GM21381 (cell line): ENCODE results near the gene COL23A1.

Source experiments
- ATAC-seq: cut with Tn5 transposase; IDR thresholded peaks from one replicate; pipeline ENCODE4 v1.9.1; 2021; ENCODE audit warnings: mild to moderate bottlenecking, moderate library complexity; ENCODE audit not compliant: unreplicated experiment

The COL23A1 gene

DNA sequence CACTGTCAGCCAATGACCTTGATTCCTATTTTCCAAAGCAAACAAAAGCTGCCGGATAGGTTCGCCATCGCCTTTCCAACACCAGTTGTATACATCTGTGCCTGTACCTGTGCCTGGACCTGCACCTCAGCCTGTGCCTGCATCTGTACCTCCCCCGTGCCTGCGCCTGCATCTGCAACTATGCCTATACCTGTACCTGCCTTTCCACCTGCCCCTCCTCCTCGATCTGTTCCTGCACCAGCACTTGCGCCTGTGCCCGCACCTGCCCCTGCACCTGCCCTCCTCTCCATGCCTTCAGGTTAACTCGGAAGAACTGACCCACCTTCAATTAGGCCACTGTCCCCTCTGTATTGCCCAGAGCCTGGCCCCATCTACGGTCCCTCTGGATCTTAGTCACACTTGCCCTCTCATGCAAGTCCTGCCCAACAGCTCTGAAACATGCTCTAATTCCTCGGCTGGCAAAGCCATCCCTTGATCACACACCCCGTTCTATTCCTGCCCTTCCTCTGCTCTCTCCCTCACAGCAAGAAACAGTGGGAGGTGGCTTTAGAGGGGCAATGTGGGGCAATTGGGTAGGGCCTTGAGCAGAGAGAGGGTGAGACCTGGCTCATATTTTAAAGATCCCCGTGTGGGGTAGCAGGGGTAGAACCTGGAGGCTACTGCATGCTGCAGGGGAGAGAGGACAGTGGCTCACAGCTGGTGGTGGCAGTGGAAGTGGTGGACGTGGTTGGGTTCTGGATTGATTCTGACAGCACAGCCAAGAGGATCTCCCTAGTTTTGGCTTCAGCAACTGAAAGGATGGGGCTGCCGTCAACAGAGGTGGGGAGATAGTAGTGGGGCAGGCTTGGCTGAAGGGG lies 298.0 kb downstream of the COL23A1 start:
- ATAC-seq: no peak

DNA sequence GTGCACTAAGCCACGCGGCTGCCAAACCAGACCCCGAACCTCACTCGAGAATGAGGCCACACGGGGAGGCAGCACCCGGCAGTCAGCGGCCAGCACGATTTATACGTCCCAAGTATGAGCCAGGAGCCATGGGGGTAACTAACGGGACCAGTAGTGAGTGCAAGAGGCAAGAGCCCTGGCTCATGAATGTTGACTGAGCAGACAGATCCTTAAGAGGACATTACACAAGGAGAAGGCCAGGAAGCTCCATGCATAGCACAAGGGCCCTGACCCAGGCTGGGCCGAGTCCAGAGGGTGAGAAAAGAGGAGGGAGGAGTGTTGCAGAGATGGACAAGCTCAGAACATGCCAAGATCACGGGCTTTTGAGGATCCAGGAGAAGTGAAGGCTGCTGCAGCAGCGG lies 299.0 kb downstream of the COL23A1 start:
- ATAC-seq: no peak

DNA sequence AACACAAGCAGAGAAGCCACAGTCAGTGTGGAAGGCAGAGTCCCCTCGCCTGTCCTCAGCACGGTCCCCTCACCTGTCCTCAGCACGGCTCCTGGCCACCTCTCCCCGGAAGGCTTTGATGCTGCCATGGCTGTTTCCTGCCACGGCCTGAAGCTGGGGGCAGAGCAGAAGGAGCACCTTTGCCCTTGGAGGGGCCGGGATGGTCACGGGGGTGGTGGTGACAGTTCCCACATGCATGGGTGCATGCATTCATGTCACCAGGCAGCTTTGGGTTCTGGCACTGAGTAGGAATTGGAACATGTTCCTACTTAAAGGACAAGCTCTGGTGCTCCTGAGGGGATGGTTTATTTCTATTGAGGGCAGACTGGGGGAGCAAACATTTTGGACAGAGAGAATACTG lies 299.8 kb downstream of the COL23A1 start:
- ATAC-seq: no peak

DNA sequence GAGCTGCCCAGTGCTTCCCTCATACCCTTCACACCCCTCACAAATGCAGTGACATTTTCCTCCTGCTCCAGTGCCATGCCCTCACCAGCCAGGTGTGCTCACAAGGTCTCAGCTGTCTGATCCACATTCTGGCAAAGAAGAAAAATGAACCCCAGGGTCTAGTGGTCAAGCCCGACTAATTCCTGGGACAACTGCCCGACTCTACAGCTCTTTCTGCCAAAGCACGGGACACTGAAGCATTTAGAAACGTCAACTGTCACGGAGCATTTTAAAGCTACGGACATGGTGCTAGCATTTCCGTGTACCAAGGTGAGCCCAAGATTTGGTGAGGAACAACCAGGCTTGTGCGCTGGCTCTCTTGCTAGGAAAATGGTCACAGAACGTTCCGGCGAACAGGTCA lies 300.8 kb downstream of the COL23A1 start:
- ATAC-seq: no peak

DNA sequence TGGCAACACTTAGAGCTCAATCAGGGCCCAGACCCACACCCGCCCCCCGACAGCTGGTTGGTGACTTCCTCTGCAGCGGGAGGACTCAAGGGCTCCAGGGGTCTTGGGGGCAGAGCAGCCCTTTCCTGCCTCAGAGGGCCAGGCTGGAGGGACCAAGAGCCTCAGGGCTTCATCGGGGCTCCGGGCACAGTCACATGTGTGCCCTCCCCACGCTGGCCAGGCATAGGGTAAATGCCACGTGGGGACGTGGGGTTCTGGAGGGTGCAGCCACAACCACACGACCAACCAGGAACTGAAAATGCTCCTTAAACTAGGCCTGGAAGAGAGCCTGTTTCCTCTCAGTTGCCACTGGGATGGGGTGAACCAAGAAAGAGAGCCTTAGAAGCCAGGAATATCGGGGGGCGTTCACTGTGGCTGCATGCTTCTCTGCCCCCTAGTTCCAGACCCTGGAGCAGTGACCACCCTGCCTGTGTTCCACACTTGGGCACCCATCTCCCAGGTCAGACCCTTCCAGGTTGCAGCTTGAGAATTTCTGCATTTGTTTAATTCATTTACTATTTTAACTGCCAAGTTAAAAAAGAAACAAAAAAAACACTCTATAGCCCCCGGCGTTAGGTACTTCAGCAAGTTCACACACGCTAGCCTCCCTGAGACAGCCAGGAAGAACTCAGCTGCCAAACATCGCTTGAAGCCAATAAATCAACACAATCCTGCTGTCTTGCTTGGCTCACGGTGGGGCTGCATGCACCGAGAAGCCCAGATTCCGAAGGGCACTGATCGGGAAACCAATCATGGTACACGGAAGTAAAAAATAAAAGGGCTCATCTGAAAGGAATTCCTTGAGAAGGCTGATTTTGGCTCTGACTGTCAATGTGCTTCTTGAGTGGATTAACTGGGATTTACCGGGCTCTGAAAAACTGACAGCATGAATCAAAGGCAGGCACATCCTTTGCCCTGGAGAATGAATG lies 301.5 kb downstream of the COL23A1 start:
- ATAC-seq: no peak

DNA sequence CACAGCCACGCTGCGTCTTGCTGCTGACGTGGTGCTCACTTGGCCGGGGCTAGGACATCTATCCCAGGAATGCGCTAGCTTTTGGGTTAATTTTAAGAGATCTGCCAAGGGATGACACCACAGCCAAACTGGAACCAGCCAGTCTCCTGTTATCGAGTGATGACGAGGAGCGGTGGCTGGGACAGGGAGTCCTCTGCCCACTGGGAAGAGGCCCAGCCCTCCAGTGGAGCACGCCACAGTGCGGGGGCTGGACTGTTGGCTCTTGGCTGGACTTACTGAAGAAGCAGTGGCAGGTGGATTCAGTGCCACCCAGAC lies 302.4 kb downstream of the COL23A1 start:
- ATAC-seq: no peak

DNA sequence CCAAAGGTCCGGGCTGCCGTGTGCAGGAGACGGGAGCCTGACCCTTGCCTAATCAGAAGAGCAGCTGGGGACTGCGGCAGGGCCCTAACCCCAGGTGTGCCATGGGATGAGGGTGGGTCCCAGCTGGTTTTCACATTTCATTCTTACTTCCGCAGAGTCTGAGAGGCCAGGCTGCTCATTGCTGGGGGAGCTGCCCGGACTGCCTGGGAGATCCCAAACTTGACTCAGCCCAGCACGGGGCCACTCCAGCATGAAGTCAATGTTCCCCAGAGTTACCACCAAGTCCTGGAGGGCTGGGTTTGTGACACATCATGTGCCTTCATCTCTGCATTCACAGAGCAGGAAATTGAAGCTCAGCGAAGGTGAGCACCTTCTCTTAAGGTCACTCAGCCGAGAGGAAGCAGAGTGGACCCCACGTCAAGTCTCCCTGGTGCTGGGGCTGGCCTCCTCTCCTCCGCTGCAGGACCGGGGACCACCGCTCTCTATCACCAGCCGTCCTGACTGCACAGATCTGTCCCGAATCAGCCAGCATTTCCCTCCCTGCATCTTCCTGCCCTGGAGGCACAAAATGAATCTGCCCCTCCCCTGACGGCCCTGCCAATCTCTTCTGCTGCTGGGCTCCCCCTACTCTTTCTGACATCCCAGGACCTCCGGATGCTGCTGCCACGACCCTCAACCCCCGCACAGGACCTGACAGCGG lies 303.0 kb downstream of the COL23A1 start:
- no peak for ATAC-seq

DNA sequence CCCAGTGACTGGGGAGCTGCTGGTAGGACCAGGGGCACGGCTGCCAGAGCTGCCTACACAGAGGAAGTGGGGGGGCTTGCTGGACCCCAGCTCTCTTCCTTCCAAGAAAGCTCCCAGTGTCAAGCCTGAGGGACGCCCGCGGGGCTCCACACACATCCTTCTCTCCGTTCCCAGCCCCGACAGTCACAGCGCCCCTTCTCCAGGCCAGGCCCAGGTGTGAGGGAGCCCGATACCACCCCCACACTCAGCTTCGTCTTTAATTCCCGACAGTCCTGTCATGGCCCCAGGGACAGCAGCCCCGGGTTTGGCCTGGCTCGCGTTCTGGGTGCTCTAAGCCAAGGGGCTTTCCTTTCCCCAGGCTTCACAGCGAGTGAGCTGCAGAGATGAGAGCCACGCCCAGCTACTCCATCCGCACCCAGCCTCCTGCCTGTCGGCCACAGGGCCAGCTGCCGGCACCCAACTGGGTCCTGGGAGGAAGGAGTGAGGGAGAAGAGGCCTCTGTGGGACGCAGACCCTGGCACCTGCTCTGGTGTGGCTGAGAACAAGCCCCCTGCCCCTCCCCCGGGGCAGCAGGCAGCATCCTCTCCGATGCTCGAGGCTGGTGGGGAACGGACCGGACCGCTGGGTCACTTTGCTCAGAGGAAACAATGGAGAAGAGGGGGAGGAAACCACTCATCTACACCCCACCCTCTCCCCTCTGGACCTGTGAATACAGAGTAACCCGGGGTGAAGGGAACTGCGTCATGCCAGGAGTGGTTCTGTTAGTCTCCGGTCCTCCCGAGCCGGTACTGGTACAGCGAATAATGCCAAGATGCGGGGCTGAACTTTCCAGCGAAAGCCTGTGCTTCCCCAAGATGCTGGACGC lies 303.7 kb downstream of the COL23A1 start:
- no peak for ATAC-seq

DNA sequence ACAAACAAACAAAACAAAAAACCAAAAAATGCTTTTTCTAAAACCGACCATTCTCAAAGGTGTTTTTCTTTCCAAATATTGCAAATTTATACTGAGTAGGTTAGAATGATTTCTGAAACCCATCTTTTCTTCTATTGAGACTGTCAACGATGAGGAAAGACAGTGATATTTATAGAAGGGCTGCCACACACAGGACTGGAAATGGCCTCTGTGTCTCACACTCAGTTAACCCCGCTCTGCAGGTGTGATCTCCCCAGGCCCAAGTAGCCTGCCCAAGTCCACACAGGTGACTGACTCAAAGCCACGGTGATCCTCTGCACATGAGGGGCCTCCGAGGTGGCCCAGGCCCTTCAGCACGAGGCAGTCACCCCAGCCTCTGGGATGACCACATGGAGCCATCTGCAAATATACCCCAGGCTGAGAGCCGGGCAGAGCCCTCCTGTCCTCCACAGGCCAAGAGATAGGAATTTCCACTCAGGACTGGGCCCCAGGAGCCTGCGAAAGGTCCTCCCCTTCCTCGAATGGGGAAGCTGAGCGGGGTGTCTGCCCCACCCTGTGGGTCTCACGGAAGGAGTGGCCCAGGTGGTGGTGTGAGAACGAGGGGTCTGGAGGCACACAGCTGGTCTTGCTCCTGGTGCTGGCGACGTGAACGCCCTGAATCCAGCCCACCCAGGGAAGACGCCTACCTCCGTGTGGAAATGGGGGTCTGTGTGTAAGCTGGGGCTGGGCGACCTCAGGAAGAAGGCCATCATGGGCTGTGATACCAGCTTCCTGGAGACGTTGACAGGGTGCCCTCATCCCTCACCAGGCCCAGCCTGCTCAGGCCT lies 304.6 kb downstream of the COL23A1 start:
- ATAC-seq: no peak

DNA sequence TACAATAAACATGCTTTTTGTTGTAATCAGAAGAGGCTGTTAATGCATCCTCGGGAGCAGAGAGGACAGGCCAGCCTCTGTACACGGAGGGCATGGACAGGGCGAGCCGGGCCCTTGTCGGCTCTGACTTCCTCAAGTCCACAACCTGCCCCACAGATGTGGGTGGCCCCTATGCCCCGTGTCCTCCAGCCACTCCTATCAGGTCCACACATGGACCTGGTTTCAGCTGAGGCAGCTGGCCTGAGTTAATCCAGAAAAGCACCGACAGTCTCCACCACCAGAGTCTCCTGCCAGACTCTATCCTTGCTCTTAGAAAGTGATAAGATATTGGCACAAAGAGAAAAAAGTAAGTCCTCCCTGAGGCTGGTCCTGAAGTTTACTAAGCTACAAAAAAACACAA lies 305.2 kb downstream of the COL23A1 start:
- ATAC-seq: no peak

DNA sequence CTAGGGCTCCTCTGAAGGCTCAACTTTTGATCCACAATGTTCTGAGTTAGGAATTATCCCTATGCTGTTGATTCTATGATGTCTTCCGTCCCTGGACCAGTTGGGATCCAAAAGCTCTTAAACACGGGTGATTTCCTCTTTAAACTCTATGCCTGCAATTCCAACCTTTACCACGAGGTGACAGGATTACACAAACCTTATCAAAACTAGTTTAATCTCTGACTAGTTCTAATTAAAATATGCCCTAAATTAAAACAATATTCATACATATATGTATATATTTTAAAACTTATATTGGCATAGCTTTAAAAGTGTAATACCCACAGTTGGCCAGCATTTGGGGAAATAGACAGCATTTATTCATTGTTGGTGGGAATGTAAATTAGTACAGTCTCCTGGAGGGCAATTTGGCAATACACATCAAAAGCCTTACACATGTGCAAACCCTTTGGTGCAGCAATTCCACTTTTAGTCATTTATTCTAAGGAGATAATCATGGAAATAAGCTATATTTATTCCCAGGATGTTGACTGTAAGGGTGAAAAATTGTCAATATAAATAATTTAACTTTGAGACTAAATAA lies 306.0 kb downstream of the COL23A1 start:
- ATAC-seq: no peak

DNA sequence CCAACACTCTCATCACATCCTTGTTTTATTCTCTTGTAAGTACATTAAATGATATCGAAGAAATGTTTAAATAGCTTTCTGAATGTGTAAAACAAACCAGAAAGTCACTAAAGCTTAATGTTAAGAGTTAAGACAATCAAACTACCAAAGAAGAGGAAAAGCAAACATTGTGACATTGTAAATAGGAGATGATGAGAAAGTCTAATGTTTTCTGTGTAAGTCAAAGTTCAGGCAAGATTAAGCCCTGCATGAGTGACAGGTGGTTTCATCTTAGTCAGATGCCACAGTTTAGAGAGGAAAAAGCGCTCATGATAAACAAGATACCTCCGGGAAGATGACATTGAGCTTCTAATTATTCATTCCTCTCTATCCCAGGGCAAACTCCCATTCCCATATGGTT lies 306.7 kb downstream of the COL23A1 start:
- no peak for ATAC-seq

DNA sequence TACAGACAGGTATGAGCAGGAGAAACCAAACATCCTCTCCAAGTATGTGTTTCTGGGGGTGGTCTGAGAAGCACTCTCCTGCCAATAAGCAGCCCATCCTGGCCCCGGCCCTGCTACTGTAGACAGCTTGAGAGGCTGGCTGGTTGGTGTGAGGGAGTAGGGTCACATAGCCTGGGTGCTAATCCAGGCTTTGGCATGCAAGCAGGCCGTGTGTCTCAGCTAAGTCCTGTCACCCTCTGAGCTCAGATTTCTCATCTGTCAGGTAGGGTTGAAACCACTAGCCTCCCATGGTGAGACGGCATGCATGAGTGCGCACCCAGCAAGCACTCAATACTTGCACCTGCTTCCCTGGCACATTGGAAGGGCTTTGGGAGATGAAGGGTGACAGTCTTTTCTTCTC lies 307.8 kb downstream of the COL23A1 start:
- no peak for ATAC-seq

DNA sequence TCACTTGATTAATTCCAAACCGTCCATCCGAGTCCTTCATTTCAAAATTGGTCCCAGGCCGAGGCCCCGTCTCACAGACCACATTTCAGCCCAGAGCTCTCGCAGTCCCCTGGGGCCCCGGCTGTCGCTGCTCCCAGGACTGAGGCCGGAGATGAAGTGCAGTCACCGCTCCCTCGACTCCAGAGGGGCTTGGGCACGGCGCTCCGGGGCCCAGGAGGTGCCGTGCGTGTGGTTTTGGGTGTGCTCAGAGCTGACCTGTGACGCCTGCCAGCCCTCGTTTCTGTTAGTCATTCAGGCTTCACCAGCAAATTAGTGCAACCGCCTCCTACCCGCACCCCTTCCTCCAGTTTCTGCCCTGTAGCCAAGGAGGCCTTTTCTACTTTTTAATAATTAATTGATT lies 308.9 kb downstream of the COL23A1 start:
- no peak for ATAC-seq

DNA sequence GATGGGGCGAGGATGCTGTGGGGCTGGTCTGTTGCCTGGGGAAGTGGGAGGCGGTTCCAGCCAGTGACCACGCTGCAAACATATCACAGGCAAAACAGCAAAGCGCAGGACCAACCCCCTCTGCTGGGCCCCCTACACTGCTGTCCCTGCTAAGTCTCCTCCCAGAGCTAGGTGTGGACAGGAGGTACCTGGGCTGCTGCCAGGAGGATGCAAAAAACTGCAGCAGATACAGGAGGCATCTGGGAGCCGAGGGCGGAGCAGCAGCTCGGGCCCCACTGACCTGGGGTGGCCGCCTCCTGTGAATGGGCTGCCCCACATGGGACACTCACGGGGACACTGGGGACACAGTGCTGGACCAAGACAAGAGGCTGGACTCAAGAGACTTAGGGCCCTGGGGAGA lies 309.6 kb downstream of the COL23A1 start:
- no peak for ATAC-seq

DNA sequence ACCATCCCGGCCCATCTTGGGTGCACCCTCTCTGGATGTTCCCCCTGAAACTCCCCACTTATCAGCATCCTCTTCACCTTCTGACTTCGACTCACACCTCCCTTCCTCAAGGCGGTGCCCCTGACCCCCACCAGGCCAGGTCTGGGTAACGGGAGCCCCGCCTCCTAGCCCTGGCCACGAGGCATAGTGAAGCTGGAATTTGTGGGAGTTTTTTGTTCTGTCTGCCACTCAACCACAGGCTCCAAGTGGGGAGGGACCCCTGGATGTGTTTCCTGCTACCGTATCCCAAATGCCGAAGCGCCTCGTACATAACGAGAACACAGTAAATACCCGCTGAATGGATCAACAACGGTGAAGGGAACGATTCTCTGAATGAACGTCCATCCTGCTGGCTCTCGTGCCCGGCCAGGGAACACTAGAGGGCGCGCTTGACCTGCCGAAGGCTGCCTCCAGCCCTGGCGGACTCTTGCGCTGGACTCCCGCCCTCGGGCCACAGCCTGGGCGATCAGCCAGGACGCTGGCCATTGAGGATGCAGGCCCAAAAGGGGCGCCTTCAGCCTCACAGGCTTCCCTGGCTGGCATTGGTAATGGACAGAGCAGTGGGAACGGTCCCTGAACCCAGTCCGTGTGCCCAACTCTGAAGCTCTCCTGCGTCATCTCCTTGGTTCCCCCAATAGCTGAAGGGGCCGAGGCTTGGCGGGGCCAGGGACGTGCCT lies 310.3 kb downstream of the COL23A1 start:
- no peak for ATAC-seq

DNA sequence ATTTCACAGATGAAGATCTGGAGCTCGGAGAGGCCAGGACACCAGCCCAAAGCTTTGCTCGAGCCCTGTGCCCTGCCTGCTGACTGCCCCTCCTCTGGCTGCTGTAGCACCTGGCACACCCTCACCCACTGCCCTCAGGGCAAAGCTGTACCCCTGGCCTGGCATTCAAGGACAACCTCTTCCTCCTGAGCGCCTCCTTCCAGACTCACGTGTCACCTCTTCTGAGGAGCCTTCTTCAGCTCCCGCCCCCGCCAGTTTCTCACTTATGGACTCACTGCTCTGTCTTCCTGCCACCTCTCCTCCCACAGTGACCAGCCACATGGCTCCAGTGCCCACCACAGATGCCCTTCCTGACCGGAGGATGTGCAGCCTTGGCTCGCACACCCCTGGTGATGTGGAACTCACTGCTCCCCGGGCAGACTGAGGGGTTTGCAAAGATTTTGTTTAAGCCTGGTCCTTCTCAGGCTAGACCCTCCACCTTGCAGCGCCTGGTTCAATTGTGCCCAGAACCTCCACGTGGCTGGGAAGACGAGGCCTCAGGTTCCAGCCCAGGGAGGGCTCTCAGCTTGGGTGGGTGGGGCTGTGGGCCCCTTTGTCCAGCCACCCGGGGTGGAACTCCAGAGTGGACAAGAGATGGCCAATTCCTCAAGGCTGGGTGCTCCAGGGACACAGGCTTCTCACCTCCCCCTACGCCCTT lies 311.0 kb downstream of the COL23A1 start:
- ATAC-seq: no peak
